HG02870 (cell line): ENCODE measurements around the gene HM13.
A peak's percentile ranks its signal among the peaks of the same experiment; 100 is the strongest.
"Not testable (repeated sequence)": the region's sequence is repeated elsewhere in the genome, so short reads cannot be mapped to it uniquely, and the experiment has no call there.

Source experiments
- ATAC-seq: cut with Tn5 transposase; IDR thresholded peaks from one replicate; pipeline ENCODE4 v1.9.1; 2021; ENCODE audit warnings: mild to moderate bottlenecking, moderate library complexity; ENCODE audit not compliant: unreplicated experiment

HM13 gene

DNA sequence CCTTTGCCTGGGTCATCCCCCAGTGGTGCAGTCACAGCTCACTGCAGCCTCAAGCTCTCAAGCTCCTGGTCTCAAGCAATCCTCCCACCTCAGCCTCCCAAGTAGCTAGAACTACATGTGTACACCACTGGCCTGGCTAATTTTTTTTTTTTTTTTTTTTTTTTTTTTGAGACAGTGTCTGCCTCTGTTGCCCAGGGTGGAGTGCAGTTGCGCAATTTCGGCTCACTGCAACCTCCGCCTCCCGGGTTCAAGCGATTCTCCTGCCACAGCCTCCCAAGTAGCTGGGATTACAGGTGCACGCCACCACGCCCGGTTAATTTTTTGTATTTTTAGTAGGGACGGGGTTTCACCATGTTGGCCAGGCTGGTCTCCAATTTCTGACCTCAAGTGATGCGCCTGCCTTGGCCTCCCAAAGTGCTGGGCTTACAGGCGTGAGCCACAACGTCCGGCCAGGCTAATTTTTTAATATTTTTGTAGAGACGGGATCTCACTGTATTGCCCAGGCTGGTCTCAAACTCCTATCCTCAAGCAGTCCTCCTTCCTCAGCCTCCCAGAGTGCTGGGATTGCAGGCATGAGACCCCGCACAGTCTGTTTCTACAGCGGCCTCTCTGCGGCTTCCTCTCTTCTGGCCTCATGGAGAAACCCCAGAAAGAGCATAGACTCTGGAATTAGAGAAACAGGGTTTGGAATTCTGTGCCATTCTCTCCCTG is 65.9 kb downstream of the HM13 start:
- not testable (repeated sequence) for ATAC-seq

DNA sequence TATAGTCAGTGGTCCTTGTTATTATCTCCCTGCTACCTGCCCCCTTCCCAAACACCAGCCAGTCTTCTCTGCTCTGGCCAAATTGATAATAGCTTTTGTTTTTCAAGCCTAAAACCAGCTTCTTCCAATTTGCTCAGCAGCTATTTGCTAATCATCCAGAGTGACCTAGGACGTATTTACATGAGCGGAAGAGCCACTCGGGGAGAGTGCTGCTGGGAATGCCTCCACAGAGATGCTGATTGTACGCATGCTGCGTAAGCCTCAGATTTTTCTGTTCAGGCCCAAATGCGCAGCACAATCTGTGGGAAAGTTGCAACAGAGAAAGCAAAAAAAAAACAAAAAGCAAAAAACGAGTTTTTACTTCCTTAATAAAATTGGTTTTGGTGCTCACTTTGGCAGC is 66.5 kb downstream of the HM13 start:
- no peak for ATAC-seq

DNA sequence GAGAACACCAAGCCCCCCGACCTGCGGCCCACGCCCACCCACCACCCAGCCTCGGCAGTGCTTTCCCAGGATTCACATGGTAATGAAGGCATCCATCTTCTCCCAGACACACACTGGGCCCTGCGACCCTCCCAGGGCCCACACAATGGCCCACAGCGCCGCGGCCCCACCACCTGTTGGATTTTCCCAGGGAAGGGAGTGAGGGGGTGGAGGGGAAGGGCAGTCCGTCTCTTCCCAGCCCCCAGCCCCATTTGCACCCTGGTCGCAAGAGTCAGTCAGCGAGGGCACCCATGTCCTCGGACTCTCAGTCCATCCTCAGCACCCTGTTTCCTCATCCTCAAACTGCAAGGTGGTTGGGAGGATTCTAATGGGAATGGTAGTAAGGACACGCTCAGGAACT is 67.1 kb downstream of the HM13 start:
- ATAC-seq, result no peak

DNA sequence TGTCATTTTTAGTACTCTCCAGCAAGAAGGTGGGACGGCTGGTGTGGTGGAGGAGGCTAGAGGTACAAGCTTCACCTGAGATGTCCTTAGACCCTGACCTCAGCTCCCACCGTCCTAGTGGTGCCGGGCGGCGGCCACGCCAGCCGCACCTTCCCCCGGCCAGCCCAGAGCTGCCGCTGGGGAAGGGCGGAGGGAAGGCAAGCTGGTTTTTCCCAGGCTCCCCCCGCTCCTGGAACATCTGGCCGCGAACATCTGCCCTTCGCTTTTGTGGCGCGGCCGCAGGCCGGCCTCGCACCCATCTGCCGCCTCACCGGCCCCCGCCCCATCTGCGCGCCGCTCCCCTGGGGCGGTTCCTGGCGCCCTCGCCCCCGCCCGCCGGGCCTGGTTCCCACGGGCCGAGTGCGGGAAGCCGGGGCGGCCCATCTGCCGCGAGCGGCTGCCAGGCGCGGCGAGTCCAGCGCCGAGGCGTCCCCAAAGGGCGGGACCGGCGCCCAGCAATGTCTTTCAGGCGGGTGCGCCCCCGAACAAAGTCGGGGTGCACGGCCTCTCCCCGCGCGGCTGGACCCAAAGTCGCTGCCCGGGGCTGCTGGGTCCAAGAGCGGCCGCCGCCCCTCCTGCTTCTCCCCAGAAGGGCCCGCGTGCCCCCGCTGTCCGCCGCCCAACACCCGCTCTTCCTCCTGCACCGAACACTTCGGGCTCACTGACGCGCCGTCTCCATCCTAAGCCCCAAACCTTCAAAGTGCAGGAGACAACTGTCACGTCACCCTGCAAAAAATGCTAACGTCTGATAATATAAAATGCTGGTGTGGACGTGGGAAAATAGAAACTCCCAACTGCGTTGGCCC is 73.5 kb downstream of the HM13 start:
- ATAC-seq, result no peak

DNA sequence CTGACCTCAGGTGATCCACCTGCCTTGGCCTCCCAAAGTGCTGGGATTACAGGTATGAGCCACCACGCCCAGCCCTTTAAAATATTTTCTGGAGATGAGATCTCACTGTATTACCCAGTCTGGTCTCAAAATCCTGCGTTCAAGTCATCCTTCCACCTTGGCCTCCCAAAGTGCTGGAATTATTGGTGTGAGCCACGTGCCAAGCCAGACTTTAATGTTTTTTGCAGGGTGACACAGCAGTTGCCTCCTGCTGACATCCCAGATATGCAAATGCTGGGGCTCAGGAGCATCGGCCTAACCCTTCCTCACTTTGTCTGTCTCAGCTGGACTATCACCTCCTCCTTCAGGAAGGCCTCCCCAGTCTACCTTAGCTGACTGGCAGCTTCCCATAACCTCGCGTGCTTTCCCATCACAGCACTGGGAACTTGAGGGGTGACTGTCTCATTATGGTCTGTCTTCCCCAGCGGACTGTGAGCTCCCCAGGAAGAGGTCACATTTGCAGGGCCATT is 76.5 kb downstream of the HM13 start:
- ATAC-seq, result no peak

DNA sequence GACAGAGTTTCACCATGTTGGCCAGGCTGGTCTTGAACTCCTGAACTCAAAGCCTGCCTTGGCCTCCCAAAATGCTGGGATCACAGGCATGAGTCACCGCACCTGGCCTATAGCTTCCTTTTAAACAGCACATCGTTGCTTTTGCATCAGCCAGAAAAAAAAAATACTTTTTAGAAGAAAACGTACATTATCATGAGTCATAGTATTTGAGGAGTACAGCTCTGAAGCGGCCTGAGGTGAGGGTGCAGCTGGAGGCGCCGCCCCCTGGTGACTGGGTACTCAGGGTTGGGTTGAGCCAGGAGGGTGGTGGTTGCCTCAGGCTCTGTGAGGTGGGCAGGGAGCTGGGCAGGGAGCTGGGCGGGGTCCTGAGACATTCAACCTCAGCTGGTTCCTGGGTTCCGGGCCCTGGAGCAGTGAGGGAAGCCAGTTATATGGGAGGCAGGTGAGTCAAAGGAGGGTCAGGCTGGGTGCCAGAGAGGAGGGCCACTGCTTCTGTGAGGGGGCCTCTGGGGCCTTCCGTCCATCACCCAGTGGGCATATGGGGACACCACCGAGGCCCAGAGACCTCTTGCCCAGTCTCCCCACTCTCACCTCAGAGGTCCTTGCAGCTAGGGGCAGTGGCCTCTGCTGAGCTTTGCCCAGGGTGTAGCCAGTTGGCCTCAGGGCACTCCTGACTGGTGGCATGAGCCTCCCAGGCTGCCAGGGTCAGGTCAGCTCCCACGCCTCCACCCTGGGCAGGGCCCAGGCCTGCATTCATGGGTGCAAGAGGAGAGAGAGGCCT is 79.2 kb downstream of the HM13 start:
- no peak for ATAC-seq

DNA sequence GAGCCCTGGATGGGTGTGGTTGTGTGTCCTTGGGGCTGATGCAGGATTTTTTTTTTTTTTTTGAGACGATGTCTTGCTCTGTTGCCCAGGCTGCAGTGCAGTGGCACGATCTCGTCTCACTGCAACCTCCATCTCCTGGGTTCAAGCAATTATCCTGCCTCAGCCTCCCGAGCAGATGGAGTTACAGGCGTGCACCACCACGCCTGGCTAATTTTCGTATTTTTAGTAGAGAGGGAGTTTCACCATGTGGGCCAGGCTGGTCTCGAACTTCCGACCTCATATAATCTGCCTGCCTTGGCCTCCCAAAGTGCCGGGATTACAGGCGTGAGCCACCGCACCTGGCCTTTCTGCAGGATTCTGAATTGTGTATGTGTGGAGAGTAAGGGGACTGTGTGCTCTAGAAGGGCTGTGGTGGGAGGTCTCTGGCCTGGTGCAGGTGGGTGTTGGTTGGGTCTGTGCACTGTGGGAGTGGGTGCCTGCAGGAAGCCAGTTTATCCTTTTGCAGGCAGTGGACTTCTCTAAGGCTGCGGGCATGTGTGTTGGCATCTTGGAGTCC is 79.8 kb downstream of the HM13 start:
- no peak for ATAC-seq

DNA sequence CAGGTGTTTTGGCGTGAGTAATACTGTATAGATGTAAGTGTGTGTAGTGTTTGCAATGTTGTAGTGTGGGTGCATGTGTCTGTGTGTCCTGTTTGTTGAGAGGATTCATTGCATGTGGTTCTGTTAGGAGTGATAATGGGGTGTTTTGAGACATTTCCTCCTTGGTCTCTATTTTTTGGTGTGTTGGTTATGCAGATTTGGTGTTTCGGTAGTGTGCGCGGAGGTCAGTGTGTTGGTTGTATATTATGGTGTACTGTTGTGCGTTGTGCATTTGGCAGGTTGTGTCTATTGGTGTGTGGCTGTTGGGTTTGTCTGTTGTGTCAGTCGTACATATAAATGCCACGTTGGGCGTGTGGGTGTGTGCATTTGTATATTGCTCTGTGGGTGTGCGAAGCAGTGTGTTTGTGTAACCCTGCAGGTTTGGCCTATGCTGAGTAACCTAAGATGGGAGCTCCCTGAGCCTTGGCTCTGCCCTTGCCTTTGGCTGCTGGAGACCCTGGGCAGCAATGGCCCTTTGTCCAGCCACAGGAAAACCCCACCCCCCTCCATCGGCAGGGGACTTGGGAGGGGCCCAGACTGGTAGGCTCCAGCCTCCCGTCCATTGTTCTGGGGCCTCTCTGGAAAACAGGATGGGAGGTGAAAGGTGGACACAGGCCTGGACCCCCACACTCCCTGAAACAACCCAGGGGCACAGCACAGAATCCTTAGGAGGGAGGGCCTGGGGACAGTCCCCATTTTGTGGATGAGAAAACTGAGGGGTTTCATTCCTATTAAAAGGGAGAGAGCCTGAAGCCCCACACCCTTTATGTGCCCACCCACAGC is 80.5 kb downstream of the HM13 start:
- ATAC-seq, result no peak

DNA sequence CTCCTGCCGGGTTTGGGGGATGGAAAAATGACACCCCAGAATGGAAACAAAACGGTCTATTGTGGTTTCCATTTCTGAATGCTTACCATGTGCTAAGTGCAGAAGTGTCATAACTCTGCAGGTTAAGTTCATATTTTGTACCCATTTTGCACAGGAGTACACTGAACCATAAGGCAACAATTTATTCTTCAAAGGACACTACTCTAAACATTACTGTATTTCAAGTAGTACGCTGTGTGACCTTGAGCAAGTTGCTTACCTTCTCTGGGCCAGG is 81.1 kb downstream of the HM13 start:
- ATAC-seq, result no peak

DNA sequence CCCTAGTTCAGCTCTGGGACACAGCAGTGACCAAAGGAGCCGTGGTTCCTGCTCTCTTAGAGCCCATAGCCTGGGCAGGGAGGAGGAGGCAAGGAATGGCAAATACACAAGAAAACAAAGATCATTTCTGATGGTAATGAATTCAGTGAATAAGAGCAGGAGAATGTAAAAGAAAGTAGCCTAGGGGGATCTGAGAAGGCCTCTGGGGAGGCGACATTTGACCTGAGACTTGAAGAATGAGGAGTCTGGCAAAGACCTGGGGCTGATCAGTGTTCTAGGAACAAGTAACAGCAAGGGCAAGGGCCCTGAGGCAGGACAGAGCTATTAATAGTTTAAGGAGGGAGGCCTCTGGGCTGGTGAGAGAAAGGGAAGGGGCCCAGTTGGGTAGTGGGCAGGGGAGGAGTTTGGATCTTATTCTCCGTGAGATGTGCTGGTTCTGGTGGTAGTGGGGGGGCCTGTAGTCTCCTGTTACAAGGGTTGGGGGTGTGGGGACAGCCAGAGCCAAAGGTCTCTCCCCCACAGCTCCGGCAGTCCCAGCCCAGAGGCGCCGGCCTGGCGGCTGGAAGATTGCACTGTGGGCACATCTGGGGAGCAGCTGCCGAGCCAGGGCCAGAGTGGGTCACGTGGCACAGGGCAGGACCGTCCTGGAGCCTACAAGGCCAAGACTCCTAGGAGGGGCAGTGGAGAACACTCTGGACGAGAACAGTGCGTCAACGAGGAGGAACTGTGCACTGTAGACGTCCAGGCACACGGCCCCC is 81.6 kb downstream of the HM13 start:
- ATAC-seq, result no peak

DNA sequence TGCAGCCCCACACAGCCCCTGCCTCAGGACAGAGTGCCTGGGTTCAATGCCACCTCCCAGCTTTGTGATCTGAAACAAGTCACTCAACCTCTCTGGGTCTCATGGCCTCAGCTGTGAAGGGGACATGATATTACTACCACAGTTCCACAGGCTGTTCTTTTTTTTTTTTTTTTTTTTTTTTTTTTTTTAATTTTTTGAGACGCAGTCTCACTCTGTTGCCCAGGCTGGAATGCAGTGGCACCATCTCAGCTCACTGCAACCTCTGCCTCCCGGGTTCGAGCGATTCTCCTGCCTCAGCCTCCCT is 82.1 kb downstream of the HM13 start:
- ATAC-seq, result not testable (repeated sequence)

DNA sequence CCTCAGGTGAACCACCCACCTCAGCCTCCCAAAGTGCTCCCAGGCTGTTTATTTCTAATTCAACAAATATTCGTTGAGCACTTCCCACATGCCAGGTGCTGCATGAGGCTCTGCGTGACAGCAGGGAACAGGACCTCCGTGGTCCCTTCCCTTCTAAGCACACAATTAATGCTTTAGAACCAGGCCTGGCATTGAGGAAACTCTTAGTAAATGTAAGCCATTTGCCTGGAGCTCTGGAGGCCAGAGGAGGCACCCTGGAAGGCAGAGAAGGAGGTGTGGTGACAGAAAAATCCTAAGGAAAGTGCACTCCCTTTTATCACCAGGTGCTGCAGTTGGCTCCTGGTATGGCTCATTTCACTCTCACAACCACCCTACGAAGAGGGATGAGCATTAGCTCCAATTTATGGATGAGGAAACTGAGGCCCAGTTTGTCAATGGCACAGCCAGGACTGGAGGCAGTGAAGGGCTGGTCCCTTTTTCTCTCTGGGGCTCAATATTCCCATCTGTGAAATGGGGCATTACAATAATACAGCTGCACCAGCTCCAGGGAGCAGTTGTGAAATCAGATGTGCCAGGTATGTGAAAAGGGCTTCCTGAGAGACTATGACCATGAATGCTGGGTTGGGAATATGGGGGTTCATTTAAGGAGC is 82.7 kb downstream of the HM13 start:
- no peak for ATAC-seq

DNA sequence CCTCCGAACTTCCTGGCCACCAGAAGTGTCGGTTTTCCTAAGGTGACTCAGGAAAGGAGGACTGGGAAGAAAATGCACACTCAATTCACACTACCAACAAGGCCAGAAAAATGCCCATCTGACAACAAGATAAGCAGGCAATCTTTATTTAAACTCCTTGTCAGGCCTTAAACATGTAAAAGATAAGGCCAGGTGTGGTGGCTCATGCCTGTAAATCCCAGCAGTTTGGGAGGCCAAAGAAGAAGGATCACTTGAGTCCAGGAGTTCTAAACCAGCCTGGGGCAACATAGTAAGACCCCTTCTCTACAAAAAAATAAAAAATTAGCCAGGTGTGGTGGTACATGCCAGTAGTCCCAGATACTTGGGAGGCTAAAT is 83.2 kb downstream of the HM13 start:
- no peak for ATAC-seq

DNA sequence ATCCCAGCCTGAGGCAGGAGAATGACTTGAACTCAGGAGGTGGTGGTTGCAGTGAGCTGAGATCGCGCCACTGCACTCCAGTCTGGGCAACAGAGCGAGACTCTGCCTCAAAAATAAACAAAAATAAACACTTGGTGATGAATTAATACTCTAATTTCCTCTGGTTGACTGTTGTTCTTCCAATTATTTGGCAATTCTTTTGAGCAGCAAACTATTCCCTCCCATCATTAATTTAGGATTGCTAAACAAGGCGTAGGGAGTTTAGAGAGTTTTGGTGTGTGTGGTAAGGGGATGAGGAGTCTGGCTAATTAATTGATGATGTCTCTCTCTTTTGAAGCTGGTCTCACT is 88.2 kb downstream of the HM13 start:
- ATAC-seq, result no peak

DNA sequence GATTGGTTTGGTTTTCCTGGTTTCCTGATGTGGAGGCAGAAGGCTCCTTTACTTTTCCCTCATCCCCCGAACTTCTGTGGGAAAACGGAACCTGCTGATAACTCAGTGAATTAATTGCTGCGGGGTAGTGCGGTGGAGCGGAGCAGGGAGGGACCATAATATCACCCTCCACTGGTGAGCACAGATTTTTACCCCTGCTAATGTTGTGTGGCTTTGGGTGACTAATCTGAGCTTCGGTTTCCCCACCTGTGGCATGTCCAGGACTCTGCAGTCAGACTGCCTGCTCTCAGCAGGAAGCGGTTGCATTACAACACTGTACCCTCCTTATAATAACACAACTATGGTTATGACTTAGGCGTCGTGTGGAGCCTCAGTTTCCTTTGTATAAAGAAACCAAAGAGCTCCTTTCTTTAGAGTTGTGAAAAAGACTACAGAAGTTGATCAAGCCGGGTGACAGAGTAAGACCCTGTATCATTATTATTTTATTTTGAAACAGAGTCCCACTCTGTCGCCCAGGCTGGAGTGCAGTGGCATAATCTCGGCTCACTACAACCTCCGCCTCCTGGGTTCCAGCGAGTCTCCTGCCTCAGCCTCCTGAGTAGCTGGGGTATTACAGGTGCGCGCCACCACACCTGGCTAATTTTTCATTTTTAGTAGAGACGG is 88.7 kb downstream of the HM13 start:
- ATAC-seq, result peak; percentile 75

DNA sequence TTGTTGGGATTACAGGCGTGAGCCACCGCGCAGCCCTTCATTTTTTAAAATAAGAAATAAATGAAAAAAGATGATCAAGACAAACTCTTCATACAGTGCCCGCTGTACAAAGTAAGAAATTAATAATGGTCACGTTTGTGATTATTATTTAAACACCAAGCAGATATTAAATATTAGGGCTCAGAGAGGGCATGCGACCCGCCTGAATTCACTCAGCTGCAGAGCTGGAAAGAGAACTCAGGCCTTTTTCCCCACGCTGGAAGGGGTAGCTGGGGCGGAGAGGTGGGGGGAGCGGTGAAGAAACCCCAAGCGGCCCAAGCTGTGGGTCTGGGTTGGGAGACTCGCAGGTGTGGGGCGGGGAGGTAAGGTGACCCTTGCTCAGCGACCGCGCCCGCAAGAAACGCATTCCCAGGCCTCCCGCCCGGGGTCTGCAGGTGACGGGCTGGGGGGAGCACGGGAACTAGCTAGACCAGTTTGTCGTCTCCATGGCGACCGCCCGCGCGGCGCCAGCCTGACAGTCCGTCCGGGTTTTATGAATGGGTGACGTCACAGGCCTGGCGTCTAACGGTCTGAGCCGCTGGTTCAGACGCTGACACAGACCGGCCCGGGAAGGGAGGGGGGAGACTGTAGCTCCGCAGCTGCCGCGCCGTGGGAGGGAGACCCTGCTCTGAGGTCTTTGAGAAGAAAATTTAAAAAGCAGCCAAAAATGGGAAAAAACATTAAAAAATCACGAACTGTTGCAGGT is 89.8 kb downstream of the HM13 start:
- peak; percentile 35 for ATAC-seq

DNA sequence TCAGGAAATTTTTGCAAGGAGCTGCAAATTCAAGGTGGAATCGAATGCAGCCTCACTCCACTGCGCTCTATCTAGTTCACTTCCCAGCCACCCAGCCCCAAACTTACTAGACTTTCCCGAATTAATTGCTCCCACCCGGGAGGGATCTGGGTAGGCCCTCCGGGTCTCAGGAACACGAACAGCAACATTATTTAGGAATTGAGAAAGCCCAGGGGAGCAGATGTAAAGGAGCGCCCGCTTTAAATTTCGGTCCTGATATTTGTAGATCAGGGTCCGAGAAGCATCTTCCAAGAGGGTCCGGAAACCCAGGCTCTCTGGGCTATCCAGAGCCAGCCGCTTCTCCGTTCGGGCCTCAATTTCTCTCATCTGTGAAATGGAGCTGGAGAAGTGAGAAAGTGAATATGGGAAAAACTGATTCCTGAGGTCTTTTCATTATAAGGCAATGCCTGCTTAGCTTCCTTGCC is 90.4 kb downstream of the HM13 start:
- no peak for ATAC-seq
